Activated CD4-positive, alpha-beta T cell treated with anti-CD3 and anti-CD28 coated beads for 4 hours (primary cell): ENCODE results near the gene RNF34.

Experiments
- DNase-seq, 2 donors: peaks; one replicate each; pipeline ENCODE4 v3.0.0-alpha.2; 2020

RNF34 gene

DNA sequence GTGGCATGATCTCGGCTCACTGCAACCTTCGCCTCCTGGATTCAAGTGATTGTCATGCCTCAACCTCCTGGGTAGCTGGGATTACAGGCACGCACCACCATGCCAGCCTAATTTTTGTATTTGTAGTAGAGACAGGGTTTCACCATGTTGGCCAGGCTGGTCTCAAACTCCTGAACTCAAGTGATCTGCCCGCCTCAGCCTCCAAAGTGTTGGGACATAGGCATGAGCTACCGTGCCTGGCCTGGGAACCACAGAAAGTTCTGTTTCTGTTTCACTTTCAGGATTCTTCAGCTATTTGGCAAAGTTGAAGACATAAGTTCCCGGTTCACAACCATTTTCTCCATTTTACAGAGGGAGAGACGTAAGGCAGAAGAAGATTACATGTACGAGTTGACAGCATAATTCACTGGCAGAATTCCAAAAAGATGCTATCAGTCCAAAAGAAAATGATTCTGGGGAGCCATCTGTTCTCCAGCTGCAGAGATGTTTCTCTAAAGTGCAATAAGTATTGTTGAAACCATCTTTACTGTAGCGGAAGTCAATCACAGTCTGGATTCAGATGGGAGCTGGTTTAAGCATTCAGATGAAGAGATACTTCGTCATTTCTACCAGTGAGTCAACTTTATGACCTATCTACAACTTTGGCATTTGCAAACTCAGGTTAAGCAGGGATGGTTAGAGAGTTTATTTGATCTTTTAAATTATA lies 8.1 kb upstream of the RNF34 start:
- no peak for DNase-seq

- no peak for DNase-seq
These were observed 7.6 kb upstream of the RNF34 start for GRCh38 chr12:121392325-121392716.

- no peak for DNase-seq
These were observed 2.4 kb upstream of the RNF34 start for GRCh38 chr12:121397521-121397920.

DNA sequence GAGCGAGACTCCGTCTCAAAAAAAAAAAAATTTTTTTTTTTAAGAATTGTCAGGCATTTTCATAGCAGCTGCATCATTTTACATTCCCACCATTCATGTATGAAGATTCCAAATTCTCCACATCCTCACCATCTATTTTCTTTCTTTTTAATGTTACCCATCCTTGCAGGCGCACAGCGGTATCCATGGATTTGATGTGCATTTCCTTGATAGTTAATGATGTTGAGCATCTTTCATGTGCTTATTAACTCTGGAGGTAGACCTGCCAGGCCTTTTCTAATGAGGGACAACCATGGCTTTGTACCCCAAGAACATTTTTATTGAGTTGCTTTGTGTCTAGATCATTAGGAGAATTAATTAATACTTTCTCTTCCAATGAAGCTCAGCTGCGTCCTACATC lies 1.6 kb upstream of the RNF34 start:
- no peak for DNase-seq

DNA sequence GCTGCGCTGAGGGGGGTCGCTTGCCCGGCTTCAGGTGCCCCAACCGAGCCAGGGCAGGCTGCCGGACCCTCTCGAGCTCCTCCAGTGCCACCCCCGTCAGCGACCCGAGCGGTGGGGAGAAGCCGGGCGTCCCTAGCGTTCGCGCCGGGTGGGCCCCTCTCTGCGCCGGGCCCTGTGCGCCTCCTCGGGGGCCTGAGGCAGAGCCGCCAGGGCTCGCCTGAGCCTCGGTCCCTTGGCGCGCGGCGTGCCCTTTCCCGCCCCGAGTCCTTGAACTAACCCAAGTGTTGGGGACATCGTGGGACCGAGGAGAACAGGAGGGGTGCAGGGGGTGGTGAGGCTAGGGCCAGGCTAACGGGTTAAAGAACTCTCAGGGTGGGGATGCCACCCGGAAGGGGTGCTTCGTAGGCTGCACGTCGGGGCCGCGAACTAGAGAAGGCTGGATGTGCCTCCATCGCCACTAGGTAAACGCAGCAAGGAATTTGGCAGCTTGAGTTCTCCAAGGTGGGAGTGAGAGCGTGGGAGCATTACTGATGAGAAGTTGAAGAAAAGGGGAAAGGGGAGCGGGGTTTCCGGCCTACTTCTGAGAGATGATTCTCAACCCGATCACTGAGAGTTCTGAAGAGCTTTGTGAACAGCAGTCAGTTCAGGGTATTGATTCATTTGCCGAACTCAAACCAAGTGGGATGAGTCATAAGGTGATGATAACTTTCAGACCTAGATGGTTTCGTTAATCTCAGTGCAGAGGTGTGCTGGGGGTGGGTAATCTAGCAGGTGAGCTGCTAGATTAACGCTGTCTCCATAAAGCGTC lies 618 bp downstream of the RNF34 start:
- DNase-seq = peak; percentile 68 to 69

DNA sequence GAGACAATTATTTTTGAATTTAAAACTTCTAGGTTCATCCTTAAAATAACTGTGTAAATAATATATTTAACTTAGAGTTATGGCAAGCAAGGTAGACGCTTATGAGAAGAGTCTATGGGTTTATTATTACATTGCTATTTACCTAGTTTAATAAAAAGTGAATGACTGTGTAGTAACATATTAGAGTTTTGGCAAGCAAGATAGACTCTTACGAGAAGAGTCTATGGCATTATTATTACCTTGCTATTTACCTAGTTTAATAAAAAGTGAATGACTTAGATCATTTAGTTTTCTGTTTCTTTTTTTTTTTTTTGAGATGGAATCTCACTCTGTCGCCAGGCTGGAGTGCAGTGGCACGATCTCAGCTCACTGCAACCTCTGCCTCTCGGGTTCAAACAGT lies 3.8 kb downstream of the RNF34 start:
- DNase-seq = no peak

DNA sequence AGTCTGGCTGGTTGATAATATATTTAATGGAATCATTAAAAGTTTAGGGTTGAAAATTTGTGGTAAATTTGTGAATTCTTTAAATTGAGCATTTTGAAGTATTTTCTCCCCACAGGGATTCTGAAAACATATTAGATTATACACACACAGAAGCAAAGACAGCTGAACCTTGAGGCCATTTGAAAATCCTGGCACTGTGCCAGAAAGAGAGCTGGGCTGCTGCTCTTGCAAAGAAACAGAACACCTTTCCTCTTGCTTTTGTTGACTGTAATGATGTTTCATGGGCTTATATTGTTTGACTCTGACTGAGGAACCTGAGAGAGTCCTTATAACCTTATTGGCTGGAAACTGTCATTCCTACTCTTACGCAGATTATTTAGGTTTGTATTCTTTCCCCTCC lies 4.8 kb downstream of the RNF34 start:
- no peak for DNase-seq

DNA sequence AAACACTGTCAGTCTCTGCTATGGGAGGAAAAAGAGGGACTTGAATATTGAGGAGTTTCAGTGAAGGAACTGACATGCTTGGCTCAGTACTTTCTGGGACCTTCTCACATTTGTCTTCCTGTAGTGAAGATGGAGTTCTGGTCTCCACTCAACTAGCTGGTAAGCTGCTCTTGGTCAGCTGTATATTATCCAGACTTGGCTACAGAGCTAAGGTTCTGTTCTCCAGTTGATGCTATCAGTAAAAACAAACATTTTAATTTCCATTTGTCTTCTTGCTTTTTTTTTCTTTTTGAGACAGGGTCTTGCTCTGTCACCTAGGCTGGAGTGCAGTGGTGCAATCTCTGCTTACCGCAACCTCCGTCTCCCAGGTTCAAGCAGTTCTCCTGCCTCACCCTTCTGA lies 5.3 kb downstream of the RNF34 start:
- no peak for DNase-seq

DNA sequence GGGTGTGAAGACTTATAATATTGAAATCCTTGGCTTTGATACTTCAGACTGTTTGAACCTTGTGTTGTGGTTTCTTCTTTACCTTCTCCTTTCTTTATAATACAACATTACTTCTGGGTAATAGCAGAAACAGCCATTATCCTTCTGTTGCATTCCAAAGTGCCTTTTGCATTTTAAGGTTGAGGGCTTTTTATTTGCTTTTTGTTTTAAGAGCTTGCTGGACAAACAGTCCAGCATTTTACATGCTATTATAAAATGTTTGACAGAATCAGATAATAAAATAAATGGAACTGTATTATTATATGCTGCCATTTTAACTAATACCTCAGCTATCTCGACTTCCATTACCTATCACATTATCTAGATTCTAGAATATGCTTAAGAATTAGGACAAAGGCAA lies 14.0 kb downstream of the RNF34 start:
- DNase-seq = no peak

DNA sequence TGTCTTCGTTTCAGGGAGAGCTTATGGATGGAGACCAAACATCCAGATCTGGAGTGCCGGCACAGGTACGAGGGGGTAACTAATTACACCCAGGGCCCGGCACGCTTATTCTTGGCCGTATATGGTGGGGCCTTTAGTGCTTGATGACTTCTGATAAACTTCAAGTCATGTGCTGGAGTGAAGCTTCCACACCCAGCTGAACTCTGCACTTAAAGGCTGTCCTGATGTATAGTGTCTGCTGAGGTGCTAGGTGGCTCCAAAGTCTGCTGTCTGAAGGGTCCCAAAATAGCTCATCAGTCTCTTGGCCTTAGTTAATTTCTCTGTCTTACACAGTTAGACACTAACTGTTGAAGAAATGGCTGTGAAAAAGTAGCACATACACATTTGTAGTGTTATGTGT lies 17.9 kb downstream of the RNF34 start:
- no peak for DNase-seq

DNA sequence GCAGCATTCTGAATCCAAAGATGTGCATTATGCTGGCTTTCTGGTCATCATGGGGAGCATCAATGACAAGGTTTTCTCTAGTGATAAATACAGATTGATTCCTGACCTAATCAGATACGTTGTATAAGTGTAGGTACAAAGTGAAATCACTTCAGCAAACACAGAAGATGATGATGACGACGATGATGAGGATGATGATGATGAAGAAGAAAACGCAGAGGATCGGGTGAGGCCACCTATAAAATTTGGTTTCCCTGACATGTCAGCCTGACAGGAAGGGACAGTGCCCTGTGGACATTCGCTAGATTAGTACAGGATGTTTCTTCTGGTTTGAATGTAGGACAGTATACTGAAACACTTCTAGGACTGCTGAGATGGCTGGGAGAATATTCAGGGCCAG lies 20.2 kb downstream of the RNF34 start:
- DNase-seq = no peak

DNA sequence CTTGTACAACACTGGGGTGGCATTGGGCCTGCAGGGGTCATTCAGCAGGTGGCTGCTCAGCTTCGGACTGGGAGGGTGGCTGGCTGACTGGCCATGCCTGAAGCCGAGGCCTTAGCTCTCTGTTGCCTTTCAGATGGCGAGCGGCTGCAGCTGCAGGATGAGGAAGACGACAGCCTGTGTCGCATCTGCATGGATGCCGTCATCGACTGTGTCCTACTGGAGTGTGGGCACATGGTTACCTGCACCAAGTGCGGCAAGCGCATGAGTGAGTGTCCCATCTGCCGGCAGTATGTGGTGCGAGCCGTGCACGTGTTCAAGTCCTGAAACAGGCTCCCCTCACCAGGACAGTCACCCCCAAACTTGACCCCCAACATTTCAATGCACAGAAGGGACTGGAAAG lies 23.3 kb downstream of the RNF34 start:
- no peak for DNase-seq

DNA sequence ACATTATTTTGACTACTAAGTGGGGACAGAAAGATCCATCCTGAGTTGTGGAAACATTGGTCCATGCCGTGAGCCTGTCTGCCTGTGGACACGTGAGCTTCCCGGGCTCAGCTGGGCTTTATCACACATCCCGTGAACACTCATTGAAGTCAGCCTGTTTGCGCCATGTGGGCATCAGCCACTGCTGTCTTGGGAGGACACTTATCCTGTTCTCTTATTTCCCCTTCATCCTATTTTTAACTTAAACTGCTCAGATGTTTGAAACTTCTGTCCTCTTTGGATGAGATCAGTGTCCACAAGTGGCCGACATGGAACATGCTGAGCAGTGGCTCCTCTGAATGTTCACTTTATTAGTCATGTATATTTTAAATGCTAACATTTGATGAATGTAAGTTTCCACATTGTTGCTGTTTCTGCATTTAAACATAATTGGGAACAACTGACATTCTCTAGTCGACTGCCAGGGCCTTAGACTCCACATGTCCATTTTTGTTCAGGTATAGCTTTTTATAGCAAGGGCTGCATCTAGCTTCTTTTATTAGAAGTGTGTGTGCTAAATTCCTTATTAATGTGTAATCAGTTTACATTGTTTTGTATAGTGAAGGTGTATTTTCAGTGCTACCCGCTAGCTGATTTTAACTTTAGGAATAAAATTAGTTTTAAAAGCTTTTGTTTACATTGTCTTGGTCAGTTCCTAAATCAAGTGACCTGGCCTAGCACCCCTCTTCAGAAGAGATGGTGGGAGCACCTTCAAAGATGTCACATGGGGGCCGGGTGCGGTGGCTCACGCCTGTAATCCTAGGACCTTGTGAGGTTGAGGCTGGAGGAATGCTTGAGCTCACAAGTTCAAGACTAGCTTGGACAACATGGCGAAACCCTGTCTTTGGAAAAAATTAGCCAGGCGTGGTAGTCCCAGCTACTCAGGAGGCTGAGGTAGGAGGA lies 24.0 kb downstream of the RNF34 start:
- DNase-seq = no peak

DNA sequence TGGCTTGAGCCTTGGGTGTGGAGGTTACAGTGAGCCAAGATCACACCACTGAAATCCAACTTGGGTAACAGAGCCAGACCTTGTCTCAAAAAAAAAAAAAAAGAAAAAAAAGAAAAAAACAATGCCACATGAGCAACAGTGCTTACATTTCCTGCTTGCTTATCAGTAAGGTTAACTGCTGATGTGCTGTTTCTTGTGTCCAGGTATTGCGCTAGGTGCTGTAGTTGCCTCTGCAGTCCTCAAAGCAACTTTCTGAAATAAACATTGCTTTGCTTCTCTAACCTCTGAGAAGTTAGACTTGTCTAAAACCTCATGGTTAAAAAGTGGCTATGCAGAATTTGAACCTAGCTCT lies 24.7 kb downstream of the RNF34 start:
- no peak for DNase-seq

DNA sequence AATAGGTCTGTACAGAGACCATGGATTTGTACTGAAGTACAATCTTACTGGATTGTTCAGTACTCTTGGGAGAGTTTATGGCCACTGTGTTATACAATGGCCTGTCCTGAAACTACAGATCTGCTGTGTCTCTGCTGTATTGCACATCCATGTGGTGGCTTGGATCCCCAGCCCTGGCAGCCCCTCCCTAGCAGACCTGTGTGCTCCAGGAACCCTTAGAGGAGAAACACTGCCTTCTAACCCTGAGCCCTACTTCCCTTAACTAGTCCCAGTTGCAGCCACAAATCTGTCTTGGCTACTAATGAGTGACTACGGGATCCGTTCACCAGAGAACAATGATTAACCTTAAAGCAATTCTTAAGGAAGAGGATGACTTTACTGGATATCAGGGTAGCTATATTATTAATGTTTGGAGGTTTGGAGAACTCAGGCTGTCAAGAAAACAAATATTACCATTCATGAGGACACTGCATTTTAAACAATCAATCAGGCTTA lies 27.7 kb downstream of the RNF34 start:
- no peak for DNase-seq

DNA sequence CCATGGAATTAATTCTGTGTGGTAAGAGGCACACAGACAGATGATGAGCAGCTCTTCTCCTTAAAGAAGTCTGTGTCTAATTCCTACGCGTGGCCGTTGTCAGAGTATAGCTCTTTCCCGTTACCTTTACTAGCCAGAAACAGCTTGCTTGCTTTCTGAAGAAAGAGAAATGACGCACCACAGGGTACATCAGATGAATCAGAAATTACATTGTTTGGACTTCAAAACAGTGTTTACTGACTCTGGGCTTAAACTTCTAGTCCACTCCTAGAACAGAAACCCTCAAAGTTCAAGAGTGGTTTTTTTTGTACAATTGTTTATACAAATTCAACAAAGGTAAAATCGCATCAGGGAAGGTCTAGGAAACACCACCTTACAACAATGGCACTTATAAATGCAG lies 29.0 kb downstream of the RNF34 start:
- DNase-seq = no peak

DNA sequence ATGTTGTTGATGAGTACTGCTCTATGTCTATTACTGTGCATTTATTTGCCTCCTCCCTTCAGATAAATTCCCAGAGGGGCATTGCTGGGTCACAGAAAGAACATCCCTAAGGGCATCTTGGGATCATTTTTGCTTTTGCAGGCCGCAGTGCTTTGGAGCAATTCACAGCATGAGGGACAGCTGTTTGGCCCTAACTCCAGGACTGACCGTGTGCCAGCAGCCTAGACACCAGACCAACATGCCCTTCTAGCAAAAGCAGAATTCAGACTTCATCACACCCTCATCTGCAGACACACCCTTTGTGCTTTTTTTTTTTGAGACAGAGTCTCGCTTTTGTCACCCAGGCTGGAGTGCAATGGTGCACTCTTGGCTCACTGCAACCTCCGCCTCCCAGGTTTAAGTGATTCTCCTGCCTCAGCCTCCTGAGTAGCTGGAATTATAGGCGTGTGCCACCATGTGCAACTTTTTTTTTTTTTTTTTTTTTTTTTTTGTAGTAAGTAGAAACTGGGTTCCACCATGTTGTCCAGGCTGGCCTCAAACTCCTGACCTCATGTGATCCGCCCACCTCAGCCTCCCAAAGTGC lies 31.0 kb downstream of the RNF34 start:
- no peak for DNase-seq

DNA sequence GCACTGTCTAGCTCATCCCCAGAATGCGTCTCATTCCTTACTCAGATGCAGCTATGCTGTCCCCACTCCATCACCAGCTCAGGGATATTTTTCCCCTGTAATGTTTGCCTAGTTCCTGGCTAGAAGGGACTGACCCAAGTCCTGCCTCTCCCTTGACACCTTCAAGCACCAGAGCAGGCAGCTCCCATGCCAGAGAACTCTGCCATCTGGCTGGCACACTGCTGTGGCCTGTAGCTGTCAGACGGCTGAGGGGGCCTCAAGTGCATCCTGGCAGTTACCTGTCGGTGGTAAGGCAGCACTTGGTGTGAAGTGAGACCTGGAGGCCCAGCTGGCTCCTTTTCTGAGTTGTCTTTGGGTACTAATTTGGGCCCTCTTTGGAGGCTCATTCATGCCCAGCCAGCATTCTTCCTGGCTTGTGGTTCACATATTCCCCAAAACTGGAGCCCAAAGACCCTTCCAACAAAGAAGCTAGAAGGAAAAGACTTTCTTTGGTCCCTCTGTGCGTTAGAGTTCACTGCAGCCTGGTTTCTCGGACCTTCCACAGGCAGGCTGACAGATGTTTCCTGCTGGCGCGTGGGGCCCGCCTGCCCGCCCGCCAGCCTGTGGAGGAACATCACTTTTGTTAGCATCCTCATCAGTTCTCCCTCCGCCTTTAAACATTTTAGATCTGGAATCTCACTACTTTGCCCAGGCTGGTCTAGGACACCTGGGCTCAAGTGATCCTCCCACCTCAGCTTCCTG lies 33.0 kb downstream of the RNF34 start:
- DNase-seq = no peak

- DNase-seq = no peak
These were observed 36.8 kb downstream of the RNF34 start for GRCh38 chr12:121436706-121437105.

- DNase-seq = no peak
These were observed 39.0 kb downstream of the RNF34 start for GRCh38 chr12:121438905-121439304.

GRCh38 chr12:121439715-121440114 lies 39.8 kb downstream of the RNF34 start:
- DNase-seq = no peak

DNA sequence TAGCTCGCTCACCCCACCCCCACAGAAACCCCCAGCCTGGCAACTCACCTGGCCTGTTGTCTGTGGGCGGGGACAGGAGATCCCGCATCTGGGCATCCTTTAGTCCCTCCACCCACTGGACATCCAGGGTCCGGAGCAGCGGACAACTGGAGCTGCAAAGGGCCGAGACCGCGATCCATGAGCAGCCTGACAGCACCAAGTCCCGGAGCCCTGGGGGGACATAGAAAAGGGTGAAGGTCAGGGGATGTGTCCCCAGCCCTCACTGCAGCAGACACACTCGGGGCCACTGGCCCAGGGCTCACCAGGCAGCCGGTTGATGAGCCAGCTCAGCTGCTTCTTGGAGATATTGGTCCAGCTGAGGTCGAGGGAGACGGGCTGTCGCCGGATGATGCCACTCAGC lies 40.9 kb downstream of the RNF34 start:
- DNase-seq = no peak
